SK-N-SH (cell line): Measurements from ENCODE around the gene PHIP. TPM values are rescaled to one million over a fixed set of nuclear protein-coding genes. Genes with fewer than 3 reads are reported as not detected.

Experiments
- CTCF ChIA-PET: fragments of 300-600, 350-600 bp; formaldehyde crosslinking; extraction: SDS; loops from one replicate; lab custom pipeline; 2021; lab: Yijun Ruan, JAX
- POLR2A ChIA-PET: fragments of 350-600 bp; sonication (Branson Sonifier 250); formaldehyde crosslinking; extraction: SDS; loops from one replicate; lab custom pipeline; 2020; ENCODE audit warnings: antibody characterized with exemption, inconsistent platforms; lab: Yijun Ruan, JAX
- DNase-seq: peaks from one replicate; pipeline ENCODE4 v3.0.0; 2012
- H2AFZ ChIP-seq: fragments of 200-600 bp; sonication (generic); 2 replicates; pipeline ENCODE4 v1.8.1; 2016; ENCODE audit warnings: antibody characterized with exemption, mild to moderate bottlenecking, low read depth
- H3F3A ChIP-seq: fragments of 200-600 bp; sonication (generic); replicated peaks from 2 replicates; pipeline ENCODE3; 2016; ENCODE audit warnings: antibody characterized with exemption, mild to moderate bottlenecking; ENCODE audit not compliant: insufficient read depth
- H3K27ac ChIP-seq, 2 experiments: fragments of 200-500 bp in 1 of 2; fragments of 200-600 bp in 1 of 2; sonication (Bioruptor generic) in 1 of 2; sonication (generic), shearing (Covaris generic) in 1 of 2; 2 replicates each; pipeline versions ENCODE4 v1.5.1 to v1.6.1; 2014 to 2016; ENCODE audit warnings: low read depth in 2 of 2, inconsistent platforms in 1 of 2, low read length in 1 of 2, mild to moderate bottlenecking in 1 of 2, mixed read lengths in 1 of 2
- H3K27me3 ChIP-seq: fragments of 200-600 bp; sonication (generic), shearing (Covaris generic); 2 replicates; pipeline ENCODE4 v1.6.1; 2016; ENCODE audit warnings: mixed run types; ENCODE audit not compliant: insufficient read depth
- H3K36me3 ChIP-seq, 2 experiments: fragments of 200-500 bp in 1 of 2; fragments of 200-600 bp in 1 of 2; sonication (Bioruptor generic) in 1 of 2; sonication (generic) in 1 of 2; replicated peaks in 1 of 2; 2 replicates each; pipeline versions ENCODE3 to v1.5.1; 2014 to 2016; ENCODE audit warnings: low read length in 1 of 2, mild to moderate bottlenecking in 1 of 2; ENCODE audit not compliant: insufficient read depth in 2 of 2, control insufficient read depth in 1 of 2
- H3K4me1 ChIP-seq, 2 experiments: fragments of 200-500 bp in 1 of 2; fragments of 200-600 bp in 1 of 2; sonication (Bioruptor generic) in 1 of 2; sonication (generic), shearing (Covaris generic) in 1 of 2; 2 replicates each; pipeline versions ENCODE4 v1.5.1 to v1.6.1; 2014 to 2016; ENCODE audit warnings: low read depth in 1 of 2, low read length in 1 of 2, mixed run types in 1 of 2; ENCODE audit not compliant: insufficient read depth in 2 of 2, control insufficient read depth in 1 of 2
- H3K4me2 ChIP-seq: fragments of 200-600 bp; sonication (generic), shearing (Covaris generic); 2 replicates; pipeline ENCODE4 v1.6.1; 2017; ENCODE audit warnings: mixed run types
- H3K4me3 ChIP-seq, 2 experiments: fragments of 200-500 bp in 1 of 2; fragments of 200-600 bp in 1 of 2; sonication (Bioruptor generic) in 1 of 2; sonication (generic), shearing (Covaris generic) in 1 of 2; 2 replicates each; pipeline versions ENCODE4 v1.5.1 to v1.8.1; 2014 to 2016; ENCODE audit warnings: low read depth in 2 of 2, inconsistent platforms in 1 of 2, low read length in 1 of 2, mild to moderate bottlenecking in 1 of 2, mixed read lengths in 1 of 2, moderate library complexity in 1 of 2
- H3K79me2 ChIP-seq: fragments of 200-600 bp; sonication (generic); 2 replicates; pipeline ENCODE4 v1.8.1; 2017; ENCODE audit warnings: mild to moderate bottlenecking; ENCODE audit not compliant: insufficient read depth
- H3K9ac ChIP-seq: fragments of 200-600 bp; sonication (generic); 2 replicates; pipeline ENCODE4 v1.6.1; 2017; ENCODE audit warnings: mixed run types
- H3K9me2 ChIP-seq: fragments of 200-600 bp; sonication (generic); 2 replicates; pipeline ENCODE4 v1.6.1; 2017; ENCODE audit warnings: mixed run types
- H3K9me3 ChIP-seq: fragments of 200-600 bp; sonication (generic); 2 replicates; pipeline ENCODE4 v1.6.1; 2017; ENCODE audit warnings: mixed run types, mild to moderate bottlenecking, moderate library complexity
- H4K20me1 ChIP-seq: fragments of 200-600 bp; sonication (generic); 2 replicates; pipeline ENCODE4 v1.6.1; 2017; ENCODE audit warnings: mild to moderate bottlenecking, mixed run types; ENCODE audit not compliant: insufficient read depth
- CHD2 ChIP-seq: fragments of 150-350 bp; IDR thresholded peaks from 2 replicates; pipeline ENCODE4 v1.6.1; 2018; ENCODE audit warnings: low read length; ENCODE audit not compliant: partially characterized antibody
- ELF1 ChIP-seq: IDR thresholded peaks from 2 replicates; pipeline ENCODE4 v1.4.0; 2012
- EP300 ChIP-seq, 2 experiments: IDR thresholded peaks; 2 replicates each; pipeline versions ENCODE4 v1.4.0 to v1.6.1; 2012; ENCODE audit warnings: borderline replicate concordance in 1 of 2, low read depth in 1 of 2, low read length in 1 of 2
- FOXM1 ChIP-seq: IDR thresholded peaks from 2 replicates; pipeline ENCODE4 v1.4.0; 2012; ENCODE audit warnings: low read depth, mild to moderate bottlenecking
- GABPA ChIP-seq: IDR thresholded peaks from 2 replicates; pipeline ENCODE4 v1.4.0; 2012; ENCODE audit warnings: low read depth, mild to moderate bottlenecking
- JUND ChIP-seq: IDR thresholded peaks from 2 replicates; pipeline ENCODE4 v1.4.0; 2012
- MEF2A ChIP-seq: IDR thresholded peaks from 2 replicates; pipeline ENCODE4 v1.4.0; 2012; ENCODE audit warnings: low read depth, borderline replicate concordance
- NRF1 ChIP-seq: IDR thresholded peaks from 2 replicates; pipeline ENCODE4 v1.6.1; 2012; ENCODE audit warnings: low read depth, mild to moderate bottlenecking, low read length
- POLR2AphosphoS5 ChIP-seq: IDR thresholded peaks from 2 replicates; pipeline ENCODE4 v1.6.1; 2012; ENCODE audit warnings: low read depth, low read length
- RXRA ChIP-seq: IDR thresholded peaks from 2 replicates; pipeline ENCODE4 v1.4.0; 2012; ENCODE audit warnings: low read depth, mild to moderate bottlenecking, borderline replicate concordance
- SIN3A ChIP-seq: IDR thresholded peaks from 2 replicates; pipeline ENCODE4 v1.6.1; 2012; ENCODE audit warnings: low read depth, mild to moderate bottlenecking, low read length, moderate library complexity, borderline replicate concordance
- TEAD4 ChIP-seq: IDR thresholded peaks from 2 replicates; pipeline ENCODE4 v1.4.0; 2012; ENCODE audit warnings: mild to moderate bottlenecking, borderline replicate concordance; ENCODE audit not compliant: insufficient read depth
- YY1 ChIP-seq: IDR thresholded peaks from 2 replicates; pipeline ENCODE4 v1.4.0; 2012; ENCODE audit warnings: low read depth, mild to moderate bottlenecking
- WGBS: methylation state at CpG from one replicate; pipeline ENCODE4 v1.1.6; 2017; ENCODE audit warnings: low lambda C conversion rate; 5-methylcytosine and 5-hydroxymethylcytosine counted together
- polyA plus RNA-seq, 3 experiments: library from polyadenylated mRNA; depleted of rRNA; stranded (reverse); fragments of >200 nt; gene quantifications; 2 replicates each; pipeline ENCODE4 v1.2.3, GENCODE V29; 2012
- TF ChIP-seq, protein P1 (sequence below): fragments of 150-350 bp; IDR thresholded peaks from 2 replicates; pipeline ENCODE4 v1.6.1; 2016; ENCODE audit warnings: mild to moderate bottlenecking, low read depth, low read length
- TF ChIP-seq, protein P2 (sequence below): fragments of 200-600 bp; sonication (generic); IDR thresholded peaks from 2 replicates; pipeline ENCODE4 v1.6.1; 2017; ENCODE audit warnings: antibody characterized with exemption, mild to moderate bottlenecking, moderate library complexity
- TF ChIP-seq, protein P3 (sequence below): IDR thresholded peaks from 2 replicates; pipeline ENCODE4; 2012

The PHIP gene
- polyA plus RNA-seq, 1 of the 3 experiments (the other 2 are of a cell fraction) = 1.7 TPM

DNA sequence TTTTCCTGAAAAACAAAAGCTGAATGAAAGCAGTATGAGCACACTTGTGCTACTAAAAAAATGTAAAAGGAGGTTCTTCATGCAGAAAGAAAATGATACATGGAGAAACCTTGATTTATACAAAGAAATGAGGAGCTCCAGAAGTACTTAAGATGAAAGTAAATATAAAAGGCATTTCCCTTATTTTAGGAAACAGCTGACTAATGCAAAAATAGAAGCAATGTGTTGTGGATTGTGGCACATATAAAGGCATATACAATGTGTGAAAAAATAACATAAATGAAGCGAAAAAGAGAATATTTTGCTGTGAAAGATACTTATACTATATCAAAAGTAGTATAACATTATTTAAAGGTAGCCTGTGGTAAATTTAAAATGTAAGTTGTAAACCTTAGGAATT, 41.2 kb upstream of the PHIP start:
- TF ChIP-seq YY1 = no peak
- no peak for TF ChIP-seq EP300 (IDR thresholded peaks at IDR 0.05; ENCODE audit: borderline replicate concordance in 1 of 2, low read depth in 1 of 2, low read length in 1 of 2)
- TF ChIP-seq JUND = no peak
- TF ChIP-seq, protein P1, sequence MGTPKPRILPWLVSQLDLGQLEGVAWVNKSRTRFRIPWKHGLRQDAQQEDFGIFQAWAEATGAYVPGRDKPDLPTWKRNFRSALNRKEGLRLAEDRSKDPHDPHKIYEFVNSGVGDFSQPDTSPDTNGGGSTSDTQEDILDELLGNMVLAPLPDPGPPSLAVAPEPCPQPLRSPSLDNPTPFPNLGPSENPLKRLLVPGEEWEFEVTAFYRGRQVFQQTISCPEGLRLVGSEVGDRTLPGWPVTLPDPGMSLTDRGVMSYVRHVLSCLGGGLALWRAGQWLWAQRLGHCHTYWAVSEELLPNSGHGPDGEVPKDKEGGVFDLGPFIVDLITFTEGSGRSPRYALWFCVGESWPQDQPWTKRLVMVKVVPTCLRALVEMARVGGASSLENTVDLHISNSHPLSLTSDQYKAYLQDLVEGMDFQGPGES = no peak
- no peak for TF ChIP-seq SIN3A
- TF ChIP-seq ELF1 = no peak
- TF ChIP-seq TEAD4 = no peak
- no peak for TF ChIP-seq POLR2AphosphoS5
- TF ChIP-seq CHD2 = no peak
- TF ChIP-seq GABPA = no peak
- TF ChIP-seq RXRA = no peak
- TF ChIP-seq, protein P2, sequence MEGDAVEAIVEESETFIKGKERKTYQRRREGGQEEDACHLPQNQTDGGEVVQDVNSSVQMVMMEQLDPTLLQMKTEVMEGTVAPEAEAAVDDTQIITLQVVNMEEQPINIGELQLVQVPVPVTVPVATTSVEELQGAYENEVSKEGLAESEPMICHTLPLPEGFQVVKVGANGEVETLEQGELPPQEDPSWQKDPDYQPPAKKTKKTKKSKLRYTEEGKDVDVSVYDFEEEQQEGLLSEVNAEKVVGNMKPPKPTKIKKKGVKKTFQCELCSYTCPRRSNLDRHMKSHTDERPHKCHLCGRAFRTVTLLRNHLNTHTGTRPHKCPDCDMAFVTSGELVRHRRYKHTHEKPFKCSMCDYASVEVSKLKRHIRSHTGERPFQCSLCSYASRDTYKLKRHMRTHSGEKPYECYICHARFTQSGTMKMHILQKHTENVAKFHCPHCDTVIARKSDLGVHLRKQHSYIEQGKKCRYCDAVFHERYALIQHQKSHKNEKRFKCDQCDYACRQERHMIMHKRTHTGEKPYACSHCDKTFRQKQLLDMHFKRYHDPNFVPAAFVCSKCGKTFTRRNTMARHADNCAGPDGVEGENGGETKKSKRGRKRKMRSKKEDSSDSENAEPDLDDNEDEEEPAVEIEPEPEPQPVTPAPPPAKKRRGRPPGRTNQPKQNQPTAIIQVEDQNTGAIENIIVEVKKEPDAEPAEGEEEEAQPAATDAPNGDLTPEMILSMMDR = no peak
- TF ChIP-seq, protein P3, sequence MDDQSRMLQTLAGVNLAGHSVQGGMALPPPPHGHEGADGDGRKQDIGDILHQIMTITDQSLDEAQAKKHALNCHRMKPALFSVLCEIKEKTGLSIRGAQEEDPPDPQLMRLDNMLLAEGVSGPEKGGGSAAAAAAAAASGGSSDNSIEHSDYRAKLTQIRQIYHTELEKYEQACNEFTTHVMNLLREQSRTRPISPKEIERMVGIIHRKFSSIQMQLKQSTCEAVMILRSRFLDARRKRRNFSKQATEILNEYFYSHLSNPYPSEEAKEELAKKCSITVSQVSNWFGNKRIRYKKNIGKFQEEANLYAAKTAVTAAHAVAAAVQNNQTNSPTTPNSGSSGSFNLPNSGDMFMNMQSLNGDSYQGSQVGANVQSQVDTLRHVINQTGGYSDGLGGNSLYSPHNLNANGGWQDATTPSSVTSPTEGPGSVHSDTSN = no peak
- no peak for TF ChIP-seq FOXM1
- no peak for TF ChIP-seq NRF1
- TF ChIP-seq, all 33 proteins: peak for 0
- Histone ChIP-seq H3K36me3 (no peaks in the 10 kb centered on the region), H3K9me2 (no peaks in the 10 kb centered on the region), H3K4me2 (no peak overlapping the region), H3K27ac (no peak overlapping the region), H3K4me1 (no peaks in the 10 kb centered on the region), H4K20me1 (no peaks in the 10 kb centered on the region), H3K79me2 (no peaks in the 10 kb centered on the region), H3K9me3 (no peaks in the 10 kb centered on the region), H3F3A (no peaks in the 10 kb centered on the region), H3K27me3 (no peaks in the 10 kb centered on the region), H3K4me3 (no peak overlapping the region), H2AFZ (no peak overlapping the region), H3K9ac (no peak overlapping the region)
- 17% methylated on average over 1 of the region's 1 CpG for WGBS
- no peak for DNase-seq
- ChIA-PET CTCF (interaction anchor here (0.7 kb wide), 2 partner anchors 900 to 975 kb away, joined by 3 read pairs; no protein-coding TSS in a partner anchor), POLR2A (no interaction called here)

DNA sequence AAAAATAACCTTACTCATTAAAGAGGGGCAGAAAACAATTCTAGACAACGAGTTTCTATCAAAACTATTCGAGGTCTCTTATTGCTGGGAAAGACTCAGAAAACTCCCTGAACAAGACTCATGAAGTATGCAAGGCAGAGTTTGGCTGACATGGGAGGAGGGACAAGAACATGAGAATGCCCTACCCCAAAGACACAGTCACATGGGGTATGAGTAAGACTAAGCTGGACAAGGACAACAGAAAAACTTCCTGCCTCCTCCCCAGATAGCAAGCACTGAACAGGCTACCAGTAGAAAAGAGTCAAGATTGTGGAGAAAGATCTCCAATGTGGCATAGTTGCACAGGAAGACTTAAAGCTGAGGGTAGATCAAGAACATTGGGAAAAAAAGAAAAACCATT, 39.7 kb upstream of the PHIP start:
- POLR2A ChIA-PET = no interaction called here
- H3K79me2 ChIP-seq = no peaks in the 10 kb centered on the region
- no peaks in the 10 kb centered on the region for H4K20me1 ChIP-seq
- WGBS = 42% methylated on average over 2 of the region's 2 CpGs
- H3K4me1 ChIP-seq = no peaks in the 10 kb centered on the region
- CTCF ChIA-PET = no interaction called here
- no peaks in the 10 kb centered on the region for H3K9me3 ChIP-seq
- H3K4me2 ChIP-seq = no peak overlapping the region
- H3K36me3 ChIP-seq = no peaks in the 10 kb centered on the region
- H3K4me3 ChIP-seq = no peak overlapping the region
- no peak for DNase-seq
- no peaks in the 10 kb centered on the region for H3K27me3 ChIP-seq
- H2AFZ ChIP-seq = no peak overlapping the region
- no peaks in the 10 kb centered on the region for H3K9me2 ChIP-seq
- no peaks in the 10 kb centered on the region for H3F3A ChIP-seq
- TF ChIP-seq MEF2A (no peak), SIN3A (no peak), GABPA (no peak)
- TF ChIP-seq, protein P2 = no peak
- no peak overlapping the region for H3K27ac ChIP-seq
- no peak overlapping the region for H3K9ac ChIP-seq
